ENCODE measurements around the gene UQCRQ. TPM values are rescaled to one million over a fixed set of nuclear protein-coding genes. Genes with fewer than 3 reads are reported as not detected.
A peak's percentile ranks its signal among the peaks of the same experiment; 100 is the strongest.

UQCRQ gene
- polyA plus RNA-seq, 1 of the 3 experiments (the other 2 are of a cell fraction) = 694 TPM

DNA sequence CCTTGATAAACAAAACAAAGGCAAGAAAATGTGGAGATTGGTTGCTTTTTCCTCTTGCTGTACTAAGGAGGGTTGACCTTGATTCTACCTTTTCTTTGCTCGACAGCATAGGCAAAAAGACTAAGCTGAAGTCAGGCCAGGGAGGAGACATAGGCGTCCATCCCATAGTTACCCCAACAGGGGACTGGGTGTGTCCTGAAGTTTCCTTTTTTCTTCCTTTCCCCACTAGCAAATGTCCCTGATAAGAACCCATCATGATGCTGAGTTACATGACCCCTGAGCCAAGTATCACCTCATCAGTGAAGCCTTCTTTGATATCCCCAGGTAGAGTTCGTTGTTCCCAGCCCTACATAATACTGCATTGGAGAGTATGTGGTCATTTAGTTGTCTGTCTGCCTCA lies 26.1 kb upstream of the UQCRQ start:
- Histone ChIP-seq H3K4me1 (ENCODE audit: control insufficient read depth in 1 of 2, insufficient read depth in 2 of 2, low read depth in 1 of 2, low read length in 1 of 2) (no peaks in the 10 kb centered on the region; a peak in 2 of 4 replicates), H3K36me3 (replicated peaks in 1 of 2; ENCODE audit: control insufficient read depth in 1 of 2, insufficient read depth in 2 of 2, low read length in 1 of 2) (no peaks in the 10 kb centered on the region), H3K27ac (ENCODE audit: low read depth in 2 of 2, low read length in 1 of 2) (no peak overlapping the region), H2AFZ (ENCODE audit: low read depth) (peak overlapping the region; percentile 71; the same call in 1 of the 2 replicates), H4K20me1 (ENCODE audit: insufficient read depth) (no peaks in the 10 kb centered on the region), H3K4me3 (ENCODE audit: low read depth in 2 of 2, low read length in 1 of 2) (no peak overlapping the region), H3K79me2 (ENCODE audit: insufficient read depth) (no peaks in the 10 kb centered on the region), H3K9me2 (no peaks in the 10 kb centered on the region), H3F3A (replicated peaks; ENCODE audit: insufficient read depth) (no peaks in the 10 kb centered on the region), H3K9me3 (no peaks in the 10 kb centered on the region), H3K4me2 (no peak overlapping the region), H3K9ac (no peak overlapping the region), H3K27me3 (ENCODE audit: insufficient read depth) (no peaks in the 10 kb centered on the region)
- ChIA-PET CTCF (interaction anchor here (1.4 to 2.3 kb wide), 2 partner anchors 10 to 20 kb away, joined by 6 to 9 read pairs; partner anchors contain the start of gene SHROOM1), POLR2A (no interaction called here)
- DNase-seq = no peak
- WGBS (ENCODE audit: low lambda C conversion rate) = 79% methylated on average over 3 of the region's 3 CpGs
- no peak for TF ChIP-seq RFX5 (IDR thresholded peaks at IDR 0.05; ENCODE audit: low read length)

DNA sequence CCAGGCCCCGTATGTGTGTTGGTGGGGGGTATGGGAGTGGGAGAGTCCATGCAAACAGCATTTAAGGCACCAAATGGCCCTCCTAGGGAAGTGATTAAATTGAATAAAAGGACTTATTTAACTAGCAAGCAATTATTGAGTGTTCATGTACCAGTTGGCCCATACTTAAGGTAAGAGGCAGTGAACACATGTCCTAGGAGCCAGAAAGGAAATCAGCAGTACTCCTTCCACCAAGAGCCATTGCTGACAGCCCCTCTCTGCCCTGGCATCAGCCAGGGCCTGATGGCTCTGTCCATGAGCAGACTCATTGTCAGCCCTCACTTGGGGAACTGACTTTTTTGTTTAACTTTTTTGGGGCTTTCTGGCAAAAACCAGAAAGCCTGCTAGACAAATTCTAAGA lies 25.5 kb upstream of the UQCRQ start:
- Histone ChIP-seq H4K20me1 (ENCODE audit: insufficient read depth) (no peaks in the 10 kb centered on the region), H3K36me3 (replicated peaks in 1 of 2; ENCODE audit: control insufficient read depth in 1 of 2, insufficient read depth in 2 of 2, low read length in 1 of 2) (no peaks in the 10 kb centered on the region), H3F3A (replicated peaks; ENCODE audit: insufficient read depth) (no peaks in the 10 kb centered on the region), H3K9ac (no peak overlapping the region), H3K27ac (ENCODE audit: low read depth in 2 of 2, low read length in 1 of 2) (no peak overlapping the region), H3K9me2 (no peaks in the 10 kb centered on the region), H2AFZ (ENCODE audit: low read depth) (no peak overlapping the region), H3K27me3 (ENCODE audit: insufficient read depth) (no peaks in the 10 kb centered on the region), H3K4me2 (no peak overlapping the region), H3K4me1 (ENCODE audit: control insufficient read depth in 1 of 2, insufficient read depth in 2 of 2, low read depth in 1 of 2, low read length in 1 of 2) (no peaks in the 10 kb centered on the region; a peak in 2 of 4 replicates), H3K9me3 (no peaks in the 10 kb centered on the region), H3K4me3 (ENCODE audit: low read depth in 2 of 2, low read length in 1 of 2) (no peak overlapping the region), H3K79me2 (ENCODE audit: insufficient read depth) (no peaks in the 10 kb centered on the region)
- POLR2A ChIA-PET = no interaction called here
- CTCF ChIA-PET = interaction anchor here (2.3 kb wide), 1 partner anchor 11 kb away, joined by 9 read pairs; the partner anchor contains the start of gene SHROOM1
- no peak for TF ChIP-seq MEF2A (IDR thresholded peaks at IDR 0.05; ENCODE audit: borderline replicate concordance, low read depth)
- TF ChIP-seq, protein P1, sequence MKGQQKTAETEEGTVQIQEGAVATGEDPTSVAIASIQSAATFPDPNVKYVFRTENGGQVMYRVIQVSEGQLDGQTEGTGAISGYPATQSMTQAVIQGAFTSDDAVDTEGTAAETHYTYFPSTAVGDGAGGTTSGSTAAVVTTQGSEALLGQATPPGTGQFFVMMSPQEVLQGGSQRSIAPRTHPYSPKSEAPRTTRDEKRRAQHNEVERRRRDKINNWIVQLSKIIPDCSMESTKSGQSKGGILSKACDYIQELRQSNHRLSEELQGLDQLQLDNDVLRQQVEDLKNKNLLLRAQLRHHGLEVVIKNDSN (IDR thresholded peaks at IDR 0.05; ENCODE audit: borderline replicate concordance, low read depth) = no peak
- TF ChIP-seq MXI1 (IDR thresholded peaks at IDR 0.05; ENCODE audit: low read depth, low read length) = no peak
- TF ChIP-seq, protein P2, sequence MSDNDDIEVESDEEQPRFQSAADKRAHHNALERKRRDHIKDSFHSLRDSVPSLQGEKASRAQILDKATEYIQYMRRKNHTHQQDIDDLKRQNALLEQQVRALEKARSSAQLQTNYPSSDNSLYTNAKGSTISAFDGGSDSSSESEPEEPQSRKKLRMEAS (IDR thresholded peaks at IDR 0.05; ENCODE audit: low read depth) = no peak
- TF ChIP-seq FOSL2 (IDR thresholded peaks at IDR 0.05; ENCODE audit: borderline replicate concordance, low read depth) = no peak
- TF ChIP-seq EP300 (IDR thresholded peaks at IDR 0.05; ENCODE audit: borderline replicate concordance in 1 of 2, low read depth in 1 of 2, low read length in 1 of 2) = no peak
- TF ChIP-seq EZH2phosphoT487 (IDR thresholded peaks at IDR 0.05; ENCODE audit: borderline replicate concordance, low read depth) = no peak
- WGBS (ENCODE audit: low lambda C conversion rate) = 56% methylated on average over 1 of the region's 1 CpG
- no peak for DNase-seq

DNA sequence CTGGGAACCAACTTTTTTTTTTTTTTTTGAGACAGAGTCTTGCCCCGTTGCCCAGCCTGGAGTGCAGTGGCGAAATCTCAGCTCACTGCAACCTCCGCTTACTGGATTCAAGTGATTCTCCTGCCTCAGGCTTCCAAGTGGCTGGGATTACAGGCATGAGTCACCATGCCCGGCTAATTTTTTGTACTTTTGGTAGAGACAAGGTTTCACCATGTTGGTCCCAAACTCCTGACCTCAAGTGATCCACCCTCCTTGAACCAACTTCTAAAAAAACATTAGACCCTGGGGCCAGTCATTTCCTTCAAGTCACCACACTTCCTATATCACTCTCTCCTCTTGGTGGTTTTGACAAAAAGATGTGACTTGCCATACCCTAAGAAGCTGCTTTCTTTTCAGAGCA lies 25.1 kb upstream of the UQCRQ start:
- Histone ChIP-seq H3F3A (replicated peaks; ENCODE audit: insufficient read depth) (no peaks in the 10 kb centered on the region), H3K9me3 (no peaks in the 10 kb centered on the region), H3K9me2 (no peaks in the 10 kb centered on the region), H3K27me3 (ENCODE audit: insufficient read depth) (no peaks in the 10 kb centered on the region), H3K4me1 (ENCODE audit: control insufficient read depth in 1 of 2, insufficient read depth in 2 of 2, low read depth in 1 of 2, low read length in 1 of 2) (no peaks in the 10 kb centered on the region; a peak in 2 of 4 replicates), H2AFZ (ENCODE audit: low read depth) (no peak overlapping the region), H4K20me1 (ENCODE audit: insufficient read depth) (no peaks in the 10 kb centered on the region), H3K4me3 (ENCODE audit: low read depth in 2 of 2, low read length in 1 of 2) (no peak overlapping the region), H3K79me2 (ENCODE audit: insufficient read depth) (no peaks in the 10 kb centered on the region), H3K36me3 (replicated peaks in 1 of 2; ENCODE audit: control insufficient read depth in 1 of 2, insufficient read depth in 2 of 2, low read length in 1 of 2) (no peaks in the 10 kb centered on the region), H3K4me2 (no peak overlapping the region), H3K27ac (ENCODE audit: low read depth in 2 of 2, low read length in 1 of 2) (no peak overlapping the region), H3K9ac (no peak overlapping the region)
- 91% methylated on average over 4 of the region's 4 CpGs for WGBS (ENCODE audit: low lambda C conversion rate)
- POLR2A ChIA-PET = no interaction called here
- DNase-seq = no peak
- CTCF ChIA-PET = interaction anchor here (2.3 kb wide), 1 partner anchor 11 kb away, joined by 9 read pairs; the partner anchor contains the start of gene SHROOM1
- TF ChIP-seq, protein P2 (IDR thresholded peaks at IDR 0.05; ENCODE audit: low read depth) = no peak
- TF ChIP-seq, protein P1 (IDR thresholded peaks at IDR 0.05; ENCODE audit: borderline replicate concordance, low read depth) = no peak
- TF ChIP-seq EP300 (IDR thresholded peaks at IDR 0.05; ENCODE audit: borderline replicate concordance in 1 of 2, low read depth in 1 of 2, low read length in 1 of 2) = no peak
- no peak for TF ChIP-seq JUND (IDR thresholded peaks at IDR 0.05)
- TF ChIP-seq FOXJ3 (CRISPR knock-in tag; IDR thresholded peaks at IDR 0.05) = no peak
- no peak for TF ChIP-seq SMC3 (IDR thresholded peaks at IDR 0.05; ENCODE audit: low read depth, low read length)
- TF ChIP-seq RCOR1 (IDR thresholded peaks at IDR 0.05; ENCODE audit: low read length) = no peak
- TF ChIP-seq, protein P3, sequence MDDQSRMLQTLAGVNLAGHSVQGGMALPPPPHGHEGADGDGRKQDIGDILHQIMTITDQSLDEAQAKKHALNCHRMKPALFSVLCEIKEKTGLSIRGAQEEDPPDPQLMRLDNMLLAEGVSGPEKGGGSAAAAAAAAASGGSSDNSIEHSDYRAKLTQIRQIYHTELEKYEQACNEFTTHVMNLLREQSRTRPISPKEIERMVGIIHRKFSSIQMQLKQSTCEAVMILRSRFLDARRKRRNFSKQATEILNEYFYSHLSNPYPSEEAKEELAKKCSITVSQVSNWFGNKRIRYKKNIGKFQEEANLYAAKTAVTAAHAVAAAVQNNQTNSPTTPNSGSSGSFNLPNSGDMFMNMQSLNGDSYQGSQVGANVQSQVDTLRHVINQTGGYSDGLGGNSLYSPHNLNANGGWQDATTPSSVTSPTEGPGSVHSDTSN (IDR thresholded peaks at IDR 0.05) = no peak
- TF ChIP-seq TAF1 (IDR thresholded peaks at IDR 0.05; ENCODE audit: borderline replicate concordance, low read depth, low read length) = no peak

Data from SK-N-SH (cell line).